HG03066 (cell line): Measurements from ENCODE around the gene TNRC18.
"Not testable (repeated sequence)": the region's sequence is repeated elsewhere in the genome, so short reads cannot be mapped to it uniquely, and the experiment has no call there.

Experiments
- ATAC-seq: cut with Tn5 transposase; IDR thresholded peaks from one replicate; pipeline ENCODE4 v1.9.1; 2021; ENCODE audit warnings: low read depth; ENCODE audit not compliant: unreplicated experiment

The TNRC18 gene

DNA sequence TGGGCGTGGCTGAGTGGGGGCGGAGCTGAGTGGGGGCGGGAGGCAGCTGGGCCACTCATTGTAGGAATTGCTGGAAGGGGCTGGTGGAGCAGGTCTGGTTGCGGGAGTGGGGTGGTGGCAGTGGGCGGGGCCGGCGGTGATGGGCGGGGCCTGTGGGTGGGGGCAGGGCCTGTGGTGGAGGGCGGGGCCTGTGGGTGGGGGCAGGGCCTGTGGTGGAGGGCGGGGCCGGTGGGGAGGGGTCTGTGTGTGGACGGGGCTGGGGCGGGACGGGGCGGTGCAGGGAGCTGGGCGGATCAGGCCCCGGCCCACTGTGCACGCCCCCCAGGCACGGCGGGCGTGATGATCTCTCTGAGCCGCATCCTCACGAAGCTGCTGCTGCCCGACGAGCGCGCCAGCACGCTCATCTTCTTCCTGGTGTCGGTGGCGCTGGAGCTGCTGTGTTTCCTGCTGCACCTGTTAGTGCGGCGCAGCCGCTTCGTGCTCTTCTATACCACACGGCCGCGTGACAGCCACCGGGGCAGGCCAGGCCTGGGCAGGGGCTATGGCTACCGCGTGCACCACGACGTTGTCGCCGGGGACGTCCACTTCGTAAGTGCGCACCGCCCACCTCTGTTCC is 126.9 kb downstream of the TNRC18 start:
- no peak for ATAC-seq

DNA sequence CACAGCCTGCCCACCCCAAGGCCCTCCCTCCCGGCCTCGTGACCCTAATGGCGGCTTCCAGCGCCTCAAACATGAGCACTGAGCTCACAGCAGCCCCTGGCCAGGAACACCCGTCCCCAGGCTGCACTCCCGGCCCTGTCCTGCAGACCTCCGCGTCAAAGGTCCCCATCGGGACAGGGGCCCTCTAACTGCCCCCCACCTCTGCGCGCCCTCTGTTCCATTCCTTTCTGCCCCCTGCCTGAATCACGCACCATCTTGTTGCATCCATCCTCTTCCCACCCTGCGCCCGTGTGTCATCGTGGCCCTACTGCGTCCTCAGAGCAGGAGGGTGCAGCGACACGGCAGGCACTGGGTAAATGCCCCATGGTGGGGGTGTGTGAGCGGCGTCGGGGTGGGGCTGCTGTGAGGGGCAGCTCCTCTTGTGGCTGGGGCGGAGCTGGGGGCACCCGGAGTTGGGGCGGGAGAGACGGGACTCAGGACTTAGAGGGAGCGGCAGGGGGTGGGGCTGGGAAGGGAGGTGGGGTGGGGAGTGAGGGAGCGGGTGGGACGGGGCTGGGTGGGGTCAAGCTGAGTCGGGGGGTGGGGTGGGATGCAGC is 127.5 kb downstream of the TNRC18 start:
- ATAC-seq, result no peak

GRCh38 chr7:5295039-5296014 is 128.3 kb downstream of the TNRC18 start:
- ATAC-seq, result no peak

- ATAC-seq, result no peak
Measured at GRCh38 chr7:5294169-5294987, 129.3 kb downstream of the TNRC18 start.

DNA sequence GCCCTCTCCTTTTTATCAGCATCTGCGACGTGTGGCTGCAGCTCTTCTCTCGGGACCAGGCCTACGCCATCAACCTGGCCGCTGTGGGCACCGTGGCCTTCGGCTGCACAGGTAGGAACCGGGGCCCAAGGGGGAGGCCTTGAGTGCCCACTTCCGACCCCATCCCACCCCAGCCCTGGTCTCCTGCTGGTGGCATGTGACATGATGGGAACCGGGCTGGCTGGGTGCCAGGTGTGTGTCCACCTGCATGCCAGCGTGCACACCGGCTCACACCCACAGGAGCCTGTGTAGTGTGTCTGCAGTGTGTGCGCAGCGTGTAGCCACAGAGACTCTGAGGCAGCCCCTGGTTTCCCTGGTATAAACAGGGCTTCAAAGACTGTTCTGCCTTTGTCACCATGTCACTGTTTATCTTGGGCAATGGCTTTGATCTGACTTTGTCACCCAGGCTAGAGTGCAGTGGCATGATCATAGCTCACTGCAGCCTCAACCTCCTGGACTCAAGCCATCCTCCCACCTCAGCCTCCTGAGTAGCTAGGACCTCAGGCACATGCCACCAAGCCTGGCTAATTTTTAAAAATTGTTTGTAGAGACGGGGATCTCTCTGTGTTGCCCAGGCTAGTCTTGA is 131.8 kb downstream of the TNRC18 start:
- ATAC-seq, result not testable (repeated sequence)

DNA sequence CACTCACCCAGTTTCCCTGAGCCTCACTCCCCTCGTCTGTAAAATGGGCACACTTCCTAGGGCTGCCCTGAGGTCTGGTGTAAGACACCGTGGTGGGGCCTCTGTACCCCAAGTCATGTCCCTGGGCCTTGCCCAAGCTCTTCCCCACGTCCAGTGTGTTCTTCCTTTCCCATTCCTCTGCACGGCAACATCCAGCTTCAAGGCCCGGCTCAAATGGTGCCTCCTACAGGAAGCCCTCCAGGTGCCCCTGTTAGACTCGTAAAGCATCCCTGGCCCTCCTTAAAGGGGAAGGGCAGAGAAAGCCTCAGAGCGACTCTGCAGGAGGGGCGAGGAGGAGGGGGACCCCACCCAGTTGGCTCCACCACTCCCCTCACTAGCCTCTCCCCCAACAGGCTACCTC is 132.3 kb downstream of the TNRC18 start:
- ATAC-seq, result no peak

DNA sequence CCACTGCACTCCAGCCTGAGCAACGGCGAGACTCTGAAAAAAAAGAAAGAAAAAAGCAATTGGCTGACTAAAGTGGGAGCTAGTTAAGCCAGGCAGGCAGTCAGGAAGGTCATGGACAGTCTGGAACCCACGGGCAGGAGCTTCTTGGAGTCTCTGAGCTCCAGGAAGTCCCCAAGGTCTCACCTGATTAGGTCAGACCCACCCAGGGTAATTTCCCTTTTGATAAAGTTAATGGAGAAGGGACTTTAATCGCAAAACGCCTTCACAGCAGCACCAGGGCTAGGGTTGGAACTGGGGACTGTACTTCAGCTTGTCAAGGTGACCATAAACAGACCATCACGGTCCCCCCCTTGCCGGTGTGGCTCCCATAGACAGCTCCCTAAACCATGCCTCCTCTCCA is 134.3 kb downstream of the TNRC18 start:
- ATAC-seq, result no peak

GRCh38 chr7:5288560-5288959 is 135.1 kb downstream of the TNRC18 start:
- ATAC-seq, result not testable (repeated sequence)

DNA sequence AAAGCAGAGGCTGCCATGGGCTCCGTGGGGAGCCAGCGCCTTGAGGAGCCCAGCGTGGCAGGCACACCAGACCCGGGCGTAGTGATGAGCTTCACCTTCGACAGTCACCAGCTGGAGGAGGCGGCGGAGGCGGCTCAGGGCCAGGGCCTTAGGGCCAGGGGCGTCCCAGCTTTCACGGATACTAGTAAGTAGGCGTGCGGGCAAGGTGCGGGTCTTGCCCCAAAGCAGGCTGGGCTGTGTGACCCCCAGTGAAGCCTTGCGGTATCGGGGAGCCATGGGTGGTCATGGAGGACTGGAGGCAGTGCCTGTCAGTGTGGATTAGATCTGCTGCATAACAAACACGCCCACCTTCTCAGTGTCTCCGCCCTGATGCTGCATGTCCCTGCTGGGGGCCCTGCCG is 135.8 kb downstream of the TNRC18 start:
- ATAC-seq, result no peak

GRCh38 chr7:5287373-5287772 is 136.3 kb downstream of the TNRC18 start:
- ATAC-seq, result not testable (repeated sequence)

GRCh38 chr7:5286933-5287332 is 136.7 kb downstream of the TNRC18 start:
- no peak for ATAC-seq

GRCh38 chr7:5284304-5285281 is 139.0 kb downstream of the TNRC18 start:
- ATAC-seq, result no peak

DNA sequence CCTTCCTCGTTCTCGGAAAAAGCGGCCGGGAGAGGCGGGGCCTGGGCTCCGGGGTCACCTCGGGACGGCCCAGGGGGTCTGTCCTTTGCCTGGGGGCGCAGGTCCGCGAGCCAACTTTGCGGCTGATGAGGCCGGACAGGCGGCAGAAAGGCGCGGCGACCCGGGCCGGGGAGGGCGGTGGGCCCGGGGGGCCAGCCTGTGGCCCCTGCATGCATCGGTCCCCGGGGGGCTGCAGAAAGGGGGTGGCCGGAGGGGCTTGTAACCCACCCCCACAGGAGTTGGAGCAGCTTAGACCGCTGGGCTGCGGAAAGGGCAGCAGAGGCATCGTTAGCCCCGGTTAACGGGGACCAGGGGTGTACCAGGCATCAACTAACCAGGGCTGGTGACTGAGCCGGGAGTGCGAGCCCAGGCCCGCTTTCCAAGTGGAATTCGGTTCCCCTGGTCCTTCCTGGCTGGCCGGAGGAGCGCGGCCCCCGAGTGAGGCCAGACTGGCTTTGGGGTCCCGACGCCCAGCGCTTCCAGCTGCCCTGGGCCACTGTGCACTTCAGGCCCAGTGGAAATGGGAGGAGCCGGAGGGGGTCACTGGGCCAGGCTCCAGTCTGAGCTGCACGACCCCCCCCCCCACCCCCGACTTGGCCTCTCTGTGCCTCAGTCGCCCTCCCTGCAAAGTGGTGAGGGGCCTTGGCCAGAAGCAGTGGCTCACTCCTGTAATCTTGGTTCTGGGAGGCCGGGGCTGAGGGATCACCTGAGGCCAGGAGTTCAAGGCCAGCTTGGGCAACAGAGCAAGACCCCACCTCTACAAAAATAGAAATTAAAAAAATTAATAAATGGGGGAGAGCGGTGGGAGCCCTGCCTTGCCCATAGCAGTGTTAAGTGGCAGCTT is 140.0 kb downstream of the TNRC18 start:
- no peak for ATAC-seq

DNA sequence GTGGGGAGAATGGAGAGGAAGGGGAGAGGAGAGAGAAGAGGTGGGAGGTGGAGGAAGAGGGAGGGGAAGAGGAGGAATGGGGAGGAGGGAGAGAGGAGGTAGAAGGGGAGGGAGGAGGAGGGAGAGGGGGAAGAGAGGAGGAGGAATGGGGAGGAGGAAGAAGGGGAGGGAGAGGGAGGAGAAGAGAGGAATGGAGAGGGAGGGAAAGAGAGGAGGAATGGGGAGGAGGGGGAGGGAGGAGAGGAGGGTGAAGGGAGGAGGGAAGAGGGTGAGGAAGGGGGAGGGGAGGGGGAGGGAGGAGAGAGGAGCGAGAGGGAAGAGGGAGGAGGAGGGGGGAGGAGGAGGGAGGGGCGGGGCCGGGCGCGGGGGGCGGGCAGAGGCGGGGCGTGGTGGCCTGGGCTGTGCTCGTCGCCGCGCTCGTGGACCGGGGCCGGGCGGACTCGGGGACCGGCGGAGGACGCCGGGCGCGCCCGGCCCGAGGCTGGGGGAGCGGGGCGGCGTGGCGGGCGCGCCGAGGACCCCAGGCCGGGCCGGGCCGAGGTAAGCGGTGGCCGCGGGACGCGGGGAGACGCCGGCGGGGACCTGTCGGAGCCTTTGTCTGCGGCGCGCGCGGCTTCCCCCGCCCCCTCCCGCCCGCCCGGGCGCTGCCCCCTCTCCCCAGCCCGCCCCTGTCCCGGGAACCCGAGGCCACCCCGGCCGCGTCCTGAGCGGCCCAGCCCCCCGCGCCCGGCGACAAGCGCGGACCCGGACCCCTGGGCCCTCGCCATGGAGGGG is 140.9 kb downstream of the TNRC18 start, which contains the start of gene SLC29A4:
SLC29A4 (plus strand) TSS at position 401 of the 774 bp plus-strand sequence. CDS start 4,874 bp downstream, outside the sequence.
- ATAC-seq, result no peak

DNA sequence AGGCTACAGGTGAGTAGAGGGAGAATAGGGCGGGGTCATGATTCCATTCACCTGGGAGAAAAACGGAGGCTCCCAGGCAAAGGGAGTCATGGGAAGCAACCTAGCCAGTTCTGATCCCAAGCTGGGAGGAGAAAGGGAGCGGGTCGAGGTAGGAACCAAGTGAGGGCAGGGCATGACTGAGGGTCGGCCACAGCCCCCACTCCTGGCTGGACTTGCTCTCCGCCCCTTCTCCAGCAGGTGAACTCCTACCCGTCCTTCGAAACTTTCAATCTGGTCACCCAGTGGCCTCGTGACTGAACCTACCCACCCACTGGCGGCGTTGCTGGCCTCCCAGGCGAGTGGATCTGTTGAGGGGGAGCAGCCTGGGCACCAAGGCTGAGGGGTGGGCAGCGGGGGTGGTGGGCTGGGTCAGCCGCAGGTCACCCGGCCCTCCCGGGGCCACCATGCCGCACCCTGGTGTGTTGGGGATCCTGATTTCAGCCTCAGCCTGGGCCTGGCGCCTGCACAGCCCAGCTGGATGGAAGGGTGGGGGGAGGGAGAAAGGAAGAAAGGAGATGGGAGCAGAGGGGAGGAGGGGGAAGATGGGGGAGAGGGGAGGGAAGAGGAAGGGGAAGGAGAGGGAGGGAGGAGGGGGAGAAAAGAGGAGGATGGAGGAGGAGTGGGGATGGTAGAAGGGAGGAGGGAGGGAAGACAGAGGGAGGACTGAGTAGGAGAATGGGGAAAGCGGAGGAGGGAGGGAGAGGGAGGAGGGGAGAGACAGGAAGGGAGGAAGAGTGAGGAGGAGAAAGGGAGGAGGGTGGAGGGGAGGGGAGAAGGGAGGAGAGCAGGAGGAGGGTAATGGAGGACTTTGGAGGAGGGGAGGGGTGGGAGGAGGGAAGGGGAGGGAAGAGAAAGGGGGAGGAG is 141.8 kb downstream of the TNRC18 start:
- ATAC-seq, result not testable (repeated sequence)

- no peak for ATAC-seq
Measured at GRCh38 chr7:5279734-5280133, 143.9 kb downstream of the TNRC18 start.
